Measurements from ENCODE around the gene AFF3. TPM values are rescaled to one million over a fixed set of nuclear protein-coding genes. Genes with fewer than 3 reads are reported as not detected.
"Not testable (repeated sequence)": the region's sequence is repeated elsewhere in the genome, so short reads cannot be mapped to it uniquely, and the experiment has no call there.

Gene AFF3
- total and polyA plus RNA-seq, 3 experiments from 2014 or later: 0.48 to 1.3 (median 0.53) TPM

- no peak overlapping the region for H3K4me3 ChIP-seq (ENCODE audit: low read length)
- no peaks in the 10 kb centered on the region for H3K4me1 Mint-ChIP-seq
- H3K27me3 Mint-ChIP-seq: peaks cover 0 to 4% of the 10 kb centered on the region in 2 donors
- no peaks in the 10 kb centered on the region for H3K36me3 Mint-ChIP-seq
- no peak overlapping the region for H3K4me3 Mint-ChIP-seq
- ChIA-PET CTCF (no interaction called here), POLR2A (no interaction called here)
- no peaks in the 10 kb centered on the region for H3K36me3 ChIP-seq (ENCODE audit: insufficient read depth, low read length)
- H3K4me1 ChIP-seq (ENCODE audit: insufficient read depth, low read length): no peaks in the 10 kb centered on the region
- no peak for DNase-seq
- H3K9me3 ChIP-seq (ENCODE audit: low read length): no peaks in the 10 kb centered on the region
- no peaks in the 10 kb centered on the region for H3K27me3 ChIP-seq (ENCODE audit: insufficient read depth, low read length, poor library complexity, severe bottlenecking)
- H3K27ac ChIP-seq (ENCODE audit: low read depth, low read length): no peak overlapping the region
- no peak overlapping the region for H3K27ac Mint-ChIP-seq
- peaks cover 0 to 8% (median 0%) of the 10 kb centered on the region in 5 donors for H3K9me3 Mint-ChIP-seq
Measured at GRCh38 chr2:99784282-99784681, 358.1 kb downstream of the AFF3 start.

DNA sequence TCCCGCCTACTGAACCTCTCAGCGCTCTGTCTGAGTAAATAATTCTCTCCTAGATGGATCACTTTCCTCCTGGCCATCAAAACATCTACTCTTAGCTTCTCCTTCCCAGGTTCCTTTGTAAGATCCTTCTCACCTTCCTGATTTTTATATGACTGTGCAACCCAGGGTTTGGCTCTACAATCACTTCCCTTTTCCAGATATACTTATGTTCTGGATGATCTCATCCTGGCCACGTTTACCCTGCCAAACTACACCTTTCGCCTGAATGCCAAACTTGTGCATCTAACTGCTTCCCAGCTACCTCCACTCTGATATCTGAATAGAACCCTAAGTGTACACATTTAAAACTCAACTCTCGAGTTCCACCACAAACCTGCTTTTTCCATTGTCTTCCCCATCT is 362.1 kb downstream of the AFF3 start:
- DNase-seq: no peak
- no peak overlapping the region for H3K27ac Mint-ChIP-seq
- no peaks in the 10 kb centered on the region for H3K36me3 ChIP-seq (ENCODE audit: insufficient read depth, low read length)
- H3K36me3 Mint-ChIP-seq: no peaks in the 10 kb centered on the region
- peaks cover 0 to 10% (median 6%) of the 10 kb centered on the region in 5 donors for H3K9me3 Mint-ChIP-seq
- CTCF ChIA-PET: no interaction called here
- H3K27me3 ChIP-seq (ENCODE audit: insufficient read depth, low read length, poor library complexity, severe bottlenecking): no peaks in the 10 kb centered on the region
- POLR2A ChIA-PET: no interaction called here
- H3K4me1 ChIP-seq (ENCODE audit: insufficient read depth, low read length): no peaks in the 10 kb centered on the region
- no peak overlapping the region for H3K27ac ChIP-seq (ENCODE audit: low read depth, low read length)
- H3K4me3 Mint-ChIP-seq: no peak overlapping the region
- H3K4me1 Mint-ChIP-seq: no peaks in the 10 kb centered on the region
- no peak overlapping the region for H3K4me3 ChIP-seq (ENCODE audit: low read length)
- peaks cover 0 to 4% of the 10 kb centered on the region in 2 donors for H3K27me3 Mint-ChIP-seq
- H3K9me3 ChIP-seq (ENCODE audit: low read length): no peaks in the 10 kb centered on the region

DNA sequence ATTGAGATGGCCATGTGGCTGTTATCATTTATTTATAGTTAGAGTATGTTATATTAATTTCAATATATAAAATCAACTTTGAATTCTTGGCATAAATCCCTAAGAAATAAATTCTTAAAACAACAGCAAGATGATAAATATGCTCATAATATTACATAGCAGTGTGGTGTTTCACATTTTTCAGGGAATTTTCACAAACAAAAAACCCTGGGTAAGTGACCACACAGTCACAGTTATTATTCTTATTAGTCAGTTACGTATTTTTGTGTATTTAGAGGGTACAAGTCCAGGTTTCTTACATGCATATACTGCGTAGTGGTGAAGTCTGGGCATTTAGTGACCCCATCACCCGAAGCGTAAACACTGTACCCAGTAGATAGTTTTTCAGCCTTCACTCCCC is 363.1 kb downstream of the AFF3 start:
- ChIA-PET POLR2A (no interaction called here), CTCF (no interaction called here)
- Histone ChIP-seq H3K4me3 (ENCODE audit: low read length) (no peak overlapping the region), H3K36me3 (ENCODE audit: insufficient read depth, low read length) (no peaks in the 10 kb centered on the region), H3K4me1 (ENCODE audit: insufficient read depth, low read length) (no peaks in the 10 kb centered on the region), H3K9me3 (ENCODE audit: low read length) (no peaks in the 10 kb centered on the region), H3K27me3 (ENCODE audit: insufficient read depth, low read length, poor library complexity, severe bottlenecking) (no peaks in the 10 kb centered on the region), H3K27ac (ENCODE audit: low read depth, low read length) (no peak overlapping the region)
- Mint-ChIP-seq H3K27me3 (peaks cover 4% of the 10 kb centered on the region in 2 donors), H3K4me3 (no peak overlapping the region), H3K4me1 (no peaks in the 10 kb centered on the region), H3K27ac (no peak overlapping the region), H3K9me3 (peaks cover 0 to 10% (median 7%) of the 10 kb centered on the region in 5 donors), H3K36me3 (no peaks in the 10 kb centered on the region)
- no peak for DNase-seq

DNA sequence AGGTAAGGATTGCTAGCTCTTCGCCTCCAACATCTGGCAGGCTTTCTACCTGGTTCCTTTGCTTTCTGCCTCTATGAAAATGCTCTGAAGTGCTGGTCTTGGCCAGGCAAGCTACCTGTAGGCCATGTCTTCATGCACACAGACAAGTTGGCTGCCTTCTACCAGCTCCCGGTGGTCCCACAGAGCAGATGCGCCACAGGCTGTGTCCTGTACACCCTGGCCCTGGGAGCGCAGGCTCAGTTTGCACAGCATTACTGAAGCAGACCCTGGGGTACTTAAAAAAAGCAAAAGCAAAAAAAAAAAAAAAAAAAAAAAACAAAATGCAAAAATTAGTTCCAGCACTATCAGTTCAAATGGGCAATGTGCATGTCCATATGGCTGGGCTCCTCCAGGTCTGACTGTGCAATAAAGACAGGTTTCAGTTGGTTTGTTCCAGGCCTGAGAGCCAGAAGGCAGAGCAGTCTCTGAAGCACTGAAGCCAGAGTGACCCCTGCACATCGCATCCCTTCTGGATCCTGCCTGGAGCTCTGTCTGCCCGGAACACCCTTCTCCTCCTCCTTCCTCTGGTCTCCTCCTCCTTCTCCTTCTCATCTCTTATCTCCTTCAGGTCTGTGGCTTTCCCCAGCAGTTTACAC is 364.6 kb downstream of the AFF3 start:
- Mint-ChIP-seq H3K4me3 (no peak overlapping the region), H3K9me3 (peaks cover 0 to 10% (median 7%) of the 10 kb centered on the region in 5 donors), H3K27me3 (peaks cover 7 to 9% of the 10 kb centered on the region in 2 donors), H3K27ac (peak overlapping the region in 1 of 8 donors; percentile 13), H3K36me3 (peaks cover 0 to 2% (median 0%) of the 10 kb centered on the region in 3 donors), H3K4me1 (no peaks in the 10 kb centered on the region)
- H3K27me3 ChIP-seq (ENCODE audit: insufficient read depth, low read length, poor library complexity, severe bottlenecking): no peaks in the 10 kb centered on the region
- no peak overlapping the region for H3K27ac ChIP-seq (ENCODE audit: low read depth, low read length)
- no peaks in the 10 kb centered on the region for H3K9me3 ChIP-seq (ENCODE audit: low read length)
- H3K4me1 ChIP-seq (ENCODE audit: insufficient read depth, low read length): no peaks in the 10 kb centered on the region
- DNase-seq: no peak
- H3K4me3 ChIP-seq (ENCODE audit: low read length): no peak overlapping the region
- ChIA-PET CTCF (no interaction called here), POLR2A (no interaction called here)
- no peaks in the 10 kb centered on the region for H3K36me3 ChIP-seq (ENCODE audit: insufficient read depth, low read length)

DNA sequence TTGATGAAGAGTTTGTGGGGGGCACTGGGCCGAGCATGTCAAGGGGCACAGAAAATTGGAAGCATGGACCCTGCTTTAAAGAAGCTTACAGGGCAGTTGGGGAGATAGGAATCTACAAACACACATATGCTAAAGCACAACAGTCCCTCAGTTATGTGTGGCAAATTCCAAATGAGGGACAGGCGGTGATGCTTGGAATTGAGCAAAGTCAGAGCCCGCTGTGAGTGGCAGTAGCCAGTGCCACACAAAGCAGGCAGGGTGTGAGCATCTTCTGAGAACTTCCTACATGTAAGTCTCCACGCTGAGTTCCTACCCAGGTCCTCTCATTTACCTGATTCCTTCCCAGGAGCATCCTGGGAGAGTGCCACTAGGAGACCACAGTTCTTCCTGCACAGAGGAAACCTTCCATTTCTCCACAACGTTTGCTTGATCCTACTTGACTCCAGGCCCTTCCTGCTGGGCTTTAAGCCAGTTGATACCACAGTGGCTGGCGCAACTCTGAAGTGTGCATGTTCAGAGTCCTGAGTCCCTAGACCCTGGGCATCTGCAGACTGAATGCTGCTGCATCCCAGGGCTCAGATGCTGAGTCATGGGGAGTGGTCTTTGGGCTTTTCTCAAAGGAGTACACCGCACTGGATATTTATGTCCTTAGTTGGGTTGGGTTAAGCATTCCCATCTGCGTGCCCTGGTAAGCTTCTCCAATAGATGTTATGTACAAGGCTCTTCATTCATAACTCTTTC is 365.3 kb downstream of the AFF3 start:
- no peak overlapping the region for H3K4me3 Mint-ChIP-seq
- no peak overlapping the region for H3K4me3 ChIP-seq (ENCODE audit: low read length)
- H3K27me3 ChIP-seq (ENCODE audit: insufficient read depth, low read length, poor library complexity, severe bottlenecking): no peaks in the 10 kb centered on the region
- CTCF ChIA-PET: no interaction called here
- no peak for DNase-seq
- H3K4me1 Mint-ChIP-seq: no peaks in the 10 kb centered on the region
- H3K9me3 Mint-ChIP-seq: peaks cover 0 to 10% (median 7%) of the 10 kb centered on the region in 5 donors
- H3K36me3 ChIP-seq (ENCODE audit: insufficient read depth, low read length): no peaks in the 10 kb centered on the region
- peaks cover 7 to 14% of the 10 kb centered on the region in 2 donors for H3K27me3 Mint-ChIP-seq
- H3K27ac ChIP-seq (ENCODE audit: low read depth, low read length): no peak overlapping the region
- peak overlapping the region in 1 of 8 donors; percentile 13 for H3K27ac Mint-ChIP-seq
- H3K4me1 ChIP-seq (ENCODE audit: insufficient read depth, low read length): no peaks in the 10 kb centered on the region
- no peaks in the 10 kb centered on the region for H3K9me3 ChIP-seq (ENCODE audit: low read length)
- H3K36me3 Mint-ChIP-seq: peaks cover 0 to 2% (median 0%) of the 10 kb centered on the region in 3 donors
- POLR2A ChIA-PET: no interaction called here

DNA sequence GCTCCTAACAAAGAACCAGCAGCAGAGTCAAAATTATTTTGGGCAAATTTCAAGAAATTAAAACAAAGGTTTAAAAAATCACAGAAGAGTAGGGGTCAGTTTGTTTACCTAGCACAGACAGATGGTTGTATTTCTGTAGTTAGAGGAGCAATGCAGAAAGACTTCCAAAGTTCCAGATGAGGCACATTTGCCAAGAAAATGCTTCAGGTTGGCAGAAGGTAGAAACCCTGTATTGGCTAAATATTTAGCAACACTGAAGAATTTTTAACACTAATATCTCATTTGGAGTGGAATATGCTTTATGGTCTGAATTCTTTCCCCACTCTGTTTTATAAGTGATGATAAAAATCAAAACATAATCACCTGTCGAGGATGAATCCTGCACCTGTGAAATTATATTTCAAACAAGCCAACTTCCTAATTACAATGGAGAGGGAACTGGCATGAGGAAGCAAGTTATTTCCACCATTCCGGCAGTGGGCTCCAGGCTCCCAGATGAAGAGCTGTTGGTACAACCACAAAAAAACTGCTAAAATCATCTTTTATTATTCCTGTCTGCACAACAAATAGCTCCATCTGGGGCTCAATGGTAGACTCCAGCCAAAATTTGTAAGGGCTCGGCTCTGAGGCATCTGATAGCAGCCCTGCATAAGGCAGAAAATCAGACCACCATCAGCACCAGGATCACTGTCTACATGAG is 366.0 kb downstream of the AFF3 start:
- H3K36me3 ChIP-seq (ENCODE audit: insufficient read depth, low read length): no peaks in the 10 kb centered on the region
- Mint-ChIP-seq H3K27ac (no peak overlapping the region), H3K9me3 (peaks cover 0 to 10% (median 9%) of the 10 kb centered on the region in 5 donors), H3K4me3 (no peak overlapping the region), H3K4me1 (no peaks in the 10 kb centered on the region), H3K27me3 (peaks cover 7 to 17% of the 10 kb centered on the region in 2 donors), H3K36me3 (peaks cover 0 to 2% (median 0%) of the 10 kb centered on the region in 3 donors)
- no peaks in the 10 kb centered on the region for H3K27me3 ChIP-seq (ENCODE audit: insufficient read depth, low read length, poor library complexity, severe bottlenecking)
- H3K4me3 ChIP-seq (ENCODE audit: low read length): no peak overlapping the region
- CTCF ChIA-PET: no interaction called here
- H3K4me1 ChIP-seq (ENCODE audit: insufficient read depth, low read length): no peaks in the 10 kb centered on the region
- DNase-seq: no peak
- H3K27ac ChIP-seq (ENCODE audit: low read depth, low read length): no peak overlapping the region
- POLR2A ChIA-PET: no interaction called here
- no peaks in the 10 kb centered on the region for H3K9me3 ChIP-seq (ENCODE audit: low read length)

DNA sequence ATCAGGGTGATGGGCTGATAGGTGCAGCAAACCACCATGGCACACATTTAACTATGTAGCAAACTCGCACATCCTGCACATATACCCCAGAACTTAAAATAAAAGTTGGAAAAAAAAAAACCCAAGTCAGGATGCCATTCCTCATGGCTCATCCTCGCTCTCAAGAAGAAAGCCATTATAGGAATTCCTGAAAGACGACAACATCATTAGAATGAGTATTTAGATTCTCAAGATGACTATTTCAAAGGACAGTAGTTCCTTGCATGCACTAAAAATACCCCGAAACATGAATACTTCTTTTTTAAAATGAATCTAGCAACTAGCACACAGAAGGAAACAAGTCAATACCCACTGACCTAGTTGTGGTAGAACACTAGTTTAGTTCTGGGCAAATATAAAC is 366.8 kb downstream of the AFF3 start:
- POLR2A ChIA-PET: no interaction called here
- H3K36me3 Mint-ChIP-seq: peaks cover 0 to 2% (median 0%) of the 10 kb centered on the region in 3 donors

DNA sequence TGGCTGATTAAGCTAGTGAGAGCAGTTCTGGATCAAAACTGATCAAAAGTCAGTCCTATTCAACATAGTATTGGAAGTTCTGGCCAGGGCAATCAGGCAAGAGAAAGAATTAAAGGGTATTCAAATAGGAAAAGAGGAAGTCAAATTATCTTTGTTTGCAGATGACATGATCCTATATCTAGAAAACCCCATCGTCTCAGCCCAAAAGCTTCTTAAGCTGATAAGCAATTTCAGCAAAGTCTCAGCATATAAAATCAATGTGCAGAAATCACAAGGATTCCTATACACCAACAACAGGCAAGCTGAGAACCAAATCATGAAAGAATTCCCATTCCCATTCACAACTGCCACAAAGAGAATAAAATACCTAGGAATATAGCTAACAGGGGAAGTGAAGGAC is 368.7 kb downstream of the AFF3 start:
- H3K9me3 Mint-ChIP-seq: peaks cover 7 to 17% (median 8%) of the 10 kb centered on the region in 5 donors
- H3K4me1 ChIP-seq (ENCODE audit: insufficient read depth, low read length); CTCF ChIA-PET: not testable (repeated sequence)

More for the DNA sequence above, 366.8 kb downstream of the AFF3 start:
- H3K4me3 Mint-ChIP-seq: no peak overlapping the region
- H3K27me3 ChIP-seq (ENCODE audit: insufficient read depth, low read length, poor library complexity, severe bottlenecking): no peaks in the 10 kb centered on the region
- no peak overlapping the region for H3K27ac ChIP-seq (ENCODE audit: low read depth, low read length)
- peaks cover 7 to 17% of the 10 kb centered on the region in 2 donors for H3K27me3 Mint-ChIP-seq
- no peak overlapping the region for H3K27ac Mint-ChIP-seq
- H3K4me3 ChIP-seq (ENCODE audit: low read length): no peak overlapping the region
- CTCF ChIA-PET: no interaction called here
- peaks cover 0 to 9% (median 7%) of the 10 kb centered on the region in 5 donors for H3K9me3 Mint-ChIP-seq
- no peak for DNase-seq
- H3K9me3 ChIP-seq (ENCODE audit: low read length): no peaks in the 10 kb centered on the region
- no peaks in the 10 kb centered on the region for H3K4me1 Mint-ChIP-seq
- no peaks in the 10 kb centered on the region for H3K36me3 ChIP-seq (ENCODE audit: insufficient read depth, low read length)
- no peaks in the 10 kb centered on the region for H3K4me1 ChIP-seq (ENCODE audit: insufficient read depth, low read length)

More for the DNA sequence above, 368.7 kb downstream of the AFF3 start:
- H3K27ac ChIP-seq (ENCODE audit: low read depth, low read length); POLR2A ChIA-PET; H3K9me3 ChIP-seq (ENCODE audit: low read length); H3K27ac Mint-ChIP-seq; H3K4me1 Mint-ChIP-seq; H3K27me3 ChIP-seq (ENCODE audit: insufficient read depth, low read length, poor library complexity, severe bottlenecking); H3K36me3 Mint-ChIP-seq; H3K36me3 ChIP-seq (ENCODE audit: insufficient read depth, low read length); DNase-seq; H3K4me3 ChIP-seq (ENCODE audit: low read length); H3K4me3 Mint-ChIP-seq: not testable (repeated sequence)
- H3K27me3 Mint-ChIP-seq: peaks cover 6 to 17% of the 10 kb centered on the region in 2 donors

All from CD8-positive, alpha-beta memory T cell (primary cell).